NOMO-1 (cell line): ENCODE results near the gene MLN.

Experiments used
- DNase-seq, 2 experiments: peaks; one replicate each; lab custom pipeline; 2025; ENCODE audit not compliant: unreplicated experiment in 2 of 2; lab: John Stamatoyannopoulos, UW

MLN gene

GRCh38 chr6:33757113-33757512, 46.7 kb downstream of the MLN start:
- no peak for DNase-seq

- no peak for DNase-seq
Measured at GRCh38 chr6:33756211-33756954, 47.4 kb downstream of the MLN start.

DNA sequence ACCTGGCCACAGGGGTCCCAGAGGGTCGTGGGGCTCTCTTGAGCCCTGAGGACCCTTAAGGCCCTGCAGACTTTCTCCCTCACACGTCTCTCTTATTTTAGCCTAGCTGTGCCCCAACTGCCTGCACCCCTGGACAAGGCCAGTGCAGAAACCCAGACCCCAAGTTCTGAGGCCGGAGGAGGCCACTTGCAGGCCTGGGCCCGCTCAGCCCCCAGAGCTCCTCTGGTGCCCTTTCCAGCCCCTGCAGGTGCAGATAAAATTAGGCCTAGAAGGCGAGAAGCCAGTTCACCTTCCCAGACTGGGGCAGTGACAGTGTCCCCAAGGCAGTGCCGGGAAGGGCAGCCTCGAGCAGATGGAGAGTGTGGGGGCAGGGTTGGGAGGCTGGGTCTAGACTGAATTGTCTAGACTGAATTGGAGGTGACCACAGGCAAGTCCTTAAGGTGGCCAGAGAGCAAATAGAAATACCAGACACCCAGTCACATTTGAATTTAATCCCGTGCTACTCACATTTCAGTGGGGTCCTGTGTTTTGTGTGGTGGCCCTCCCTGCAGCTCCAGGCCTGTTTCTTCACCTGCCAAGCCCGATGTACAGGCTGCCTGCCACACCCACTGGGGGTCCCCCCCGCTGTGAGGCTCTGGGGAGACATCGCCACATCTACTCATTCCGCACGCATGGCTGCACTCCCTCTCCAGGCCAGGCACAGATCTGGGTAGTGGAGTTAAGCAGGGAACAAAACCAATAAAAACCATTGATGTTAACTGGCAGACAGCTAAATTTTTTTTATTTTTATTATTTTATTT, 48.5 kb downstream of the MLN start:
- DNase-seq, result no peak

DNA sequence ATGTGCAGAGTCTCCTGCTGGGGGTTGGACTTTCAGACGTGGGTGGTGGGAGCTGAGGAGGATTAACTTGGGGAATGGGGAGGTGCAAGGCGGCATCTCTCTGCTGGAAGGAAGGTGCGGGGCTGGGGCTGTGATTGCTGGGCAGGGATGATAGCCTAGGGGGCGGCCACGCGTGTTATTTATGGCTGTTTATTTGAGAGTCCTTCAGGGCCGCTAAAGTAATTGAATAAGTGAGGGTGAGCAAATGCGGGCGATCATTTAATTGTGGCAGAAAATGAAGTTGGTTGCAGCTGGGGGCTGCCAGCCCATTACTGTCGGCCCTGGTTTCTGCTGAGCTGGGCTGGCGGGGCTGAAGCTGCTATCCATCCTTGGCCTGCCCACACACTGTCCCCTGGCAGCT, 49.6 kb downstream of the MLN start:
- no peak for DNase-seq

DNA sequence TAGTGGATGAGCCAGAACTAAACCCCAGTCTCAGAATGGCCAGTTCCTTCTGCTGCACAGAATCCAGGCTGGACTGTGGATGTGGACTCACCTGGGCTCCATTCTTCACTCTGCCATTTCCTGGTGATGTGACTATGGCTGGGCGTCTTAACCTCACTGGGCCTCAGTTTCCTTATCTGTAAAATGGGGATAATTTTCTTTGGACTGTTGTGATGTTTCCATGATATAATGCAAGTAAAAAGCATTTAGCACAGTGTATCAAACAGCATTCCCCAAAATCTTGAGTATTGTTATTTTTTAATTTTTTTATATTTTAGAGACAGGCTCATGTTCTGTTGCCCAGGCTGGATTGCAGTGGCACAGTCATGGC, 51.2 kb downstream of the MLN start:
- no peak for DNase-seq

DNA sequence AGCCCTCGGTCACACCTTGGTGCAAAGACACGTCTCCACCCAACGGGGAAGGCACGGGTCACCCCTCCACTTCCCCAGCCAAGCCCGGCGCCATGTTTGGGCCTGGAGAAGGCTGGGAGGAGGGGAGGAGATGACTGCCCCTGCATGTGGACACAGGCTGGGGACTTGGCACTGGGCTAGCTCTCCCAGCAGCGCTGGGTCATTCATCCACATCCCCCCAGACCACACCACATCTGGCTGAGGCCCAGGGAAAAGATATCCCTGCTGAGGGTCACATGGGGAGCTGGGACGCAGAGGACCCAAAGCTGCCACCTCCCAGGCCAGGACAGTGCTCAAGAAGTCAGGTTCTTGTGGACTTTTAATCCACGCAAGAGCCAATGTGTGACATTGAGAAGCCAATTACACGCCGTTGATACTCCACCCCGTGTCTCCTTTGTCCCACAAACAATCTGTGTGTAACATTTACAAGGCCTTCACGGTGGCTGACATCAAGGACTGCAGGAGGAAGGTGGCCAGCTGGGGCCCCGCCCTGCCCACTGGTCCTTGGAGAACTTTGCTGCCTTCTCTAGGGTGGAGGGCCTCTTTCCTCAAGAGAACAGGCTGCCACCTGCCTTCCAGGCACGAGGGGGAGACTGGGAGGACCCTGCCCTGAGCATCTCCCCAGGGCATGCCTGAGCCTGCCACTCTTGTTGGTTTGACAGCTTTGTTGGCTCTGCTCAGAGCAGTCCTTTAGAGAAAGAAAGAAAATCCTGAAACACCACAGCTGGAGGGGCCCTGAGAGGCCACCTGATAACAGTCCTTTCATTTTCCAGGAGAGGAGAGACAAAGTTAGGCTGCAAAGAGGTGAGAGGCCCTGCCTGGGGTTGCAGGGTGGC, 51.8 kb downstream of the MLN start:
- no peak for DNase-seq

GRCh38 chr6:33750244-33750991, 53.4 kb downstream of the MLN start:
- no peak for DNase-seq

DNA sequence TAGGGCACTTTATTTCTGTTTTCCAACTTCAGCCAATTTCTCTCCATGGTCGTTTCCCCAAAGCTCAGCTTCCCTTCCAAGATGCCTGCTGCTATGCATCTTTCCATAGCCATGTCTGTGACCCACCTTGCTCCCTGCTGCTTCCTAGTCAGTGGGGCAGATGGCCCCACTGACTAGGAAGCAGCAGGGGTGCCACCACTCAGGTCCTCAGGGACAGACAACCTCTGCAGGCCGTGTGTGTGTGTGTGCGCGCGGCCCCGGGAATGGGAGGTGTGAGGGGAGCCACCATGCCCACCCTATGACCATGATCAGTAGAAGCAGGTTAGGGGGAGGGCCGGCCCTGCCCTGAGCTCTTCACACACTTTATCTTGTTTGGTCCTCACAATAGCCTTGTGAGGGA, 54.4 kb downstream of the MLN start:
- DNase-seq, result no peak

- DNase-seq, result no peak
Measured at GRCh38 chr6:33748841-33749240, 55.0 kb downstream of the MLN start.

GRCh38 chr6:33747823-33748222, 56.0 kb downstream of the MLN start:
- DNase-seq, result no peak

DNA sequence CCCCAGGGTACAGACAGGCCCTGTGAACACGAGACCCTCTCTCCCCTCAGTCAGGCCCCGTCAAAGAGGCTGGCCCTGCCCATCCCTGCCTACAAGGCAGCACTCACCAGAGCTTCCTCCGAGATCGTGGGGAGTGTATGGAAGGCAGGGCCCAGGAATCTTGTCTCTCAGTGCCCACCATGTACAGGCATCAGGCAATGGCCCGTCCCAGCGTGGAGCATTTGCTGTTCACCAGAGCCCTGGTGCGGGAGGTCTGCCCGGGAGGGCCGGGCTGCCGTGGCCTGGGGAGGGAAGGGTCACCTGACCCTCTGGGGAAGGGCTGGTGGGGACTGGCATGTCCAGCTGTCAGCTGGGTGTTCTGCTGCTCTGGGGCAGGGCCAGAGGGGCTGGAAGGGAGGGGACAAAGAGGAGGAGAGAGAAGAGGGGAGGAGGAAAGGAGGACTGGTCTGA, 57.1 kb downstream of the MLN start, which contains the start of gene IP6K3:
Gene IP6K3, minus strand, starts transcription at position 255 of the 450 bp plus-strand sequence. CDS start 11,429 bp downstream, outside the sequence.
- no peak for DNase-seq

DNA sequence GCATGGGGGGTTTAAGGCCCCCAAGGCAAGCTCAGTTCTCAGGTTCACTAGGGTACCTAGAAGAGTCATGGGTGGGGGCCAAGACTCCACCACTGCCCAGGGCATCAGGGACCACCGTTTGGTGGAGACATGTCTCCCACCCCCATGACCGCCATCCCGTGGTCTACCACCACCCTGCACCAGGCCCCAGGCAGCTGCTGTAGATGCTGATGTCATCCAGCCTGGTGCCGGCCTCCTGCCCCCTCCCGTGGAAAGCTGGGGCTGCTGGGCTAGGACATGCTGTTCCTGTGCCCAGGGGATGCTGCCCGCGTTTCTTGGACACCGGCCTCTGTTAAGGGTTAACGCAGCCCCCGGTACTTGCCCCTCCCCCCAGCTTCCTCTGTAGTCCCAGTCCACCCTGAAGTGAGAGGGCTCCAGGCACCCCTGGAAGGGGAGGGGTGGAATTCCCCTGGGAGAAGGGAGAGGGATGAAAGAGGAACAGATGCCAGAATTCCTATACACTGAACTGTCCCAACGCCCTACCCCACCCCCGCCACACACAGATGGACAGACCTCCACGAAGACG, 57.7 kb downstream of the MLN start:
- no peak for DNase-seq

DNA sequence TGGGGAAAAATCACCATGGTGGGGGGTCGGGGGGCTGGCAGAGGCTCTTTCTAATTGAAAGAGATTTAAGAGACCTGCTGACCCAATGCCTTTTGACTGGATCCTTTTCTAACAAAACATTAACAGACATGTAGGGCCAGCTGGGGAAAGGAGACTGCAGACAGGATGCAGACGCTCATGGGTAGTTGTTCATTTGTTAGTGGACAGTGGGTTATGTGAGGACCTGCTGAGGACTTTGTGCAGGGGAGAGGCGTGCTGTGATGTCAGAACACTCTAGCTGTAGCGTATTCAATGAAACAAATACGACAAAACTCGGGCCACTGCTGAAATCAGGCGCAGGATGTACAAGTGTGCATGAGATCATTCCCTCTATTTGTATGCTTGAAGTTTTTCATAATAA, 58.3 kb downstream of the MLN start:
- DNase-seq, result no peak

GRCh38 chr6:33744895-33745546, 58.8 kb downstream of the MLN start:
- no peak for DNase-seq
